ENCODE measurements around the gene TPRKB.
"Not testable (repeated sequence)": the region's sequence is repeated elsewhere in the genome, so short reads cannot be mapped to it uniquely, and the experiment has no call there.

TPRKB gene

GRCh38 chr2:73739101-73739500 lies 2.0 kb upstream of the TPRKB start:
- no peak for DNase-seq

- DNase-seq = no peak
Measured at GRCh38 chr2:73736378-73736777, 767 bp downstream of the TPRKB start.

GRCh38 chr2:73730810-73731209 lies 6.3 kb downstream of the TPRKB start:
- no peak for DNase-seq

- no peak for DNase-seq
Measured at GRCh38 chr2:73728711-73729110, 8.4 kb downstream of the TPRKB start.

- DNase-seq = no peak
Measured at GRCh38 chr2:73728043-73728442, 9.1 kb downstream of the TPRKB start.

- not testable (repeated sequence) for DNase-seq
Measured at GRCh38 chr2:73726657-73727056, 10.5 kb downstream of the TPRKB start.

GRCh38 chr2:73718851-73719621 lies 18.1 kb downstream of the TPRKB start:
- DNase-seq = no peak

- no peak for DNase-seq
Measured at GRCh38 chr2:73718421-73718820, 18.7 kb downstream of the TPRKB start.

GRCh38 chr2:73717695-73718094 lies 19.4 kb downstream of the TPRKB start:
- DNase-seq = not testable (repeated sequence)

GRCh38 chr2:73717251-73717606 lies 19.9 kb downstream of the TPRKB start:
- no peak for DNase-seq

- no peak for DNase-seq
Measured at GRCh38 chr2:73716543-73717250, 20.4 kb downstream of the TPRKB start.

GRCh38 chr2:73714091-73714490 lies 23.1 kb downstream of the TPRKB start:
- DNase-seq = no peak

GRCh38 chr2:73708527-73708926 lies 28.6 kb downstream of the TPRKB start:
- DNase-seq = no peak

- no peak for DNase-seq
Measured at GRCh38 chr2:73707636-73708035, 29.5 kb downstream of the TPRKB start.

- no peak for DNase-seq
Measured at GRCh38 chr2:73707058-73707457, 30.1 kb downstream of the TPRKB start.

- no peak for DNase-seq
Measured at GRCh38 chr2:73705091-73705490, 32.1 kb downstream of the TPRKB start.

GRCh38 chr2:73704285-73704684 lies 32.9 kb downstream of the TPRKB start:
- DNase-seq = no peak

- DNase-seq = no peak
Measured at GRCh38 chr2:73703675-73704074, 33.5 kb downstream of the TPRKB start.

GRCh38 chr2:73702852-73703493 lies 34.2 kb downstream of the TPRKB start:
- DNase-seq = not testable (repeated sequence)

GRCh38 chr2:73701968-73702665 lies 35.0 kb downstream of the TPRKB start:
- DNase-seq = no peak

GRCh38 chr2:73701448-73701765 lies 35.7 kb downstream of the TPRKB start:
- not testable (repeated sequence) for DNase-seq

- DNase-seq = no peak
Measured at GRCh38 chr2:73700661-73701447, 36.3 kb downstream of the TPRKB start.
